ENCODE data around the gene PARP3.

- TF ChIP-seq, protein P1, sequence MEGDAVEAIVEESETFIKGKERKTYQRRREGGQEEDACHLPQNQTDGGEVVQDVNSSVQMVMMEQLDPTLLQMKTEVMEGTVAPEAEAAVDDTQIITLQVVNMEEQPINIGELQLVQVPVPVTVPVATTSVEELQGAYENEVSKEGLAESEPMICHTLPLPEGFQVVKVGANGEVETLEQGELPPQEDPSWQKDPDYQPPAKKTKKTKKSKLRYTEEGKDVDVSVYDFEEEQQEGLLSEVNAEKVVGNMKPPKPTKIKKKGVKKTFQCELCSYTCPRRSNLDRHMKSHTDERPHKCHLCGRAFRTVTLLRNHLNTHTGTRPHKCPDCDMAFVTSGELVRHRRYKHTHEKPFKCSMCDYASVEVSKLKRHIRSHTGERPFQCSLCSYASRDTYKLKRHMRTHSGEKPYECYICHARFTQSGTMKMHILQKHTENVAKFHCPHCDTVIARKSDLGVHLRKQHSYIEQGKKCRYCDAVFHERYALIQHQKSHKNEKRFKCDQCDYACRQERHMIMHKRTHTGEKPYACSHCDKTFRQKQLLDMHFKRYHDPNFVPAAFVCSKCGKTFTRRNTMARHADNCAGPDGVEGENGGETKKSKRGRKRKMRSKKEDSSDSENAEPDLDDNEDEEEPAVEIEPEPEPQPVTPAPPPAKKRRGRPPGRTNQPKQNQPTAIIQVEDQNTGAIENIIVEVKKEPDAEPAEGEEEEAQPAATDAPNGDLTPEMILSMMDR (IDR thresholded peaks at IDR 0.05) = no peak
- TF ChIP-seq POLR2A (IDR thresholded peaks at IDR 0.05) = no peak
Measured at GRCh38 chr3:51948016-51948580, 5.9 kb downstream of the PARP3 start.

Measured in prostate gland (tissue), 2 donors.